MCF 10A (cell line): Measurements from ENCODE around the gene TMEM212. TPM values are rescaled to one million over a fixed set of nuclear protein-coding genes. Genes with fewer than 3 reads are reported as not detected.

ENCODE experiments used
- BruUV-seq: library from RNA; stranded (reverse); fragments of 400-500 nt; replicated peaks from 2 replicates; lab custom pipeline; 2021; lab: Mats Ljungman, UMichigan
- CTCF ChIA-PET: fragments of 300-600 bp; sonication (Branson Sonifier 250); formaldehyde crosslinking; extraction: SDS; loops from one replicate; lab custom pipeline; 2021; ENCODE audit warnings: antibody characterized with exemption, inconsistent platforms; lab: Yijun Ruan, JAX
- POLR2A ChIA-PET: fragments of 300-600, 350-650 bp; sonication (Branson Sonifier 250); formaldehyde crosslinking; extraction: SDS; loops from one replicate; lab custom pipeline; 2020; ENCODE audit warnings: antibody characterized with exemption, inconsistent platforms; lab: Yijun Ruan, JAX
- DNase-seq: peaks from one replicate; pipeline ENCODE4 v3.0.0-alpha.2; 2018; ENCODE audit not compliant: unreplicated experiment
- H3K27ac Mint-ChIP-seq: one replicate; pipeline ENCODE4 v1.8.0; 2022; ENCODE audit warnings: mild to moderate bottlenecking, low read depth, mixed read lengths; ENCODE audit not compliant: unreplicated experiment
- H3K27me3 Mint-ChIP-seq: one replicate; pipeline ENCODE4 v1.8.0; 2022; ENCODE audit warnings: mixed read lengths; ENCODE audit not compliant: insufficient read depth, unreplicated experiment
- H3K36me3 Mint-ChIP-seq: one replicate; pipeline ENCODE4 v1.8.0; 2022; ENCODE audit warnings: mild to moderate bottlenecking, moderate library complexity, mixed read lengths; ENCODE audit not compliant: insufficient read depth, unreplicated experiment
- H3K4me1 Mint-ChIP-seq: one replicate; pipeline ENCODE4 v1.8.0; 2022; ENCODE audit warnings: mixed read lengths; ENCODE audit not compliant: insufficient read depth, unreplicated experiment
- H3K4me3 Mint-ChIP-seq: one replicate; pipeline ENCODE4 v1.8.0; 2022; ENCODE audit warnings: mild to moderate bottlenecking, moderate library complexity, mixed read lengths; ENCODE audit not compliant: unreplicated experiment
- H3K9me3 Mint-ChIP-seq: one replicate; pipeline ENCODE4 v1.8.0; 2022; ENCODE audit warnings: mixed read lengths; ENCODE audit not compliant: unreplicated experiment
- CTCF ChIP-seq: fragments of 200-600 bp; IDR thresholded peaks from one replicate; pipeline ENCODE4 v1.8.0; 2022; ENCODE audit warnings: antibody characterized with exemption, mild to moderate bottlenecking; ENCODE audit not compliant: unreplicated experiment
- intact Hi-C: fragments of 100-400 bp; cut with micrococcal nuclease; formaldehyde crosslinking; loops from 2 replicates; pipeline ENCODE4 v1.14.1; 2022
- total RNA-seq: library from RNA; stranded (reverse); gene quantifications from 2 replicates; pipeline ENCODE4 v1.2.3, GENCODE V29; 2022

TMEM212 gene
- total RNA-seq, 1 experiment from 2014 or later, result not detected

- CTCF ChIA-PET, result interaction anchor here (0.6 to 4.2 kb wide), 6 partner anchors 15 to 459 kb away, joined by 3 to 40 read pairs (median 4); no protein-coding TSS in a partner anchor
- DNase-seq, result peak; percentile 90
- intact Hi-C loops, result loop anchor here (1.0 to 2.0 kb wide), 2 partner anchors 15 to 37 kb away; no protein-coding TSS in a partner anchor
- no peak for TF ChIP-seq CTCF
- no peaks in the 10 kb centered on the region for H3K9me3 Mint-ChIP-seq
- peak within 1 kb of the TSS; percentile 98 for H3K27ac Mint-ChIP-seq
- H3K27me3 Mint-ChIP-seq, result no peaks in the 10 kb centered on the region
- peaks cover 12% of the 10 kb centered on the region for H3K36me3 Mint-ChIP-seq
- BruUV-seq, result no TSS peak
- POLR2A ChIA-PET, result interaction anchor here (0.6 to 5.1 kb wide), 29 partner anchors 8 to 941 kb away, joined by 3 to 74 read pairs (median 6); partner anchors contain the start of gene FNDC3B
- H3K4me3 Mint-ChIP-seq, result peak within 1 kb of the TSS; percentile 87
- H3K4me1 Mint-ChIP-seq, result peaks cover 38% of the 10 kb centered on the region
These were observed 33.1 kb upstream of the TMEM212 start, which contains the start of gene PLD1 for GRCh38 chr3:171809861-171810628. Gene PLD1, minus strand, starts transcription at chr3:171810483. Its CDS starts 72,432 bp downstream, at chr3:171738051.

GRCh38 chr3:171810629-171811294 is 32.4 kb upstream of the TMEM212 start:
- BruUV-seq, result TSS peak; percentile 85
- Mint-ChIP-seq H3K9me3 (no peaks in the 10 kb centered on the region), H3K36me3 (peaks cover 12% of the 10 kb centered on the region), H3K4me3 (peak overlapping the region; percentile 87), H3K27me3 (no peaks in the 10 kb centered on the region), H3K4me1 (peaks cover 37% of the 10 kb centered on the region), H3K27ac (peak overlapping the region; percentile 98)
- no peak for DNase-seq
- CTCF ChIA-PET, result interaction anchor here (0.6 to 4.2 kb wide), 6 partner anchors 9 to 458 kb away, joined by 3 to 40 read pairs (median 4); no protein-coding TSS in a partner anchor
- POLR2A ChIA-PET, result interaction anchor here (0.6 to 5.1 kb wide), 26 partner anchors 9 to 941 kb away, joined by 3 to 74 read pairs (median 6); partner anchors contain the start of gene FNDC3B
- no peak for TF ChIP-seq CTCF
- intact Hi-C loops, result loop anchor here (2.0 kb wide), 1 partner anchor 38 kb away; no protein-coding TSS in a partner anchor

- H3K27ac Mint-ChIP-seq, result peak overlapping the region; percentile 98
- peaks cover 12% of the 10 kb centered on the region for H3K36me3 Mint-ChIP-seq
- H3K4me1 Mint-ChIP-seq, result peaks cover 35% of the 10 kb centered on the region
- H3K4me3 Mint-ChIP-seq, result peak overlapping the region; percentile 87
- ChIA-PET POLR2A (interaction anchor here (0.7 to 5.1 kb wide), 24 partner anchors 9 to 352 kb away, joined by 3 to 74 read pairs (median 4); partner anchors contain the start of gene FNDC3B), CTCF (interaction anchor here (0.7 to 4.2 kb wide), 4 partner anchors 9 to 40 kb away, joined by 5 to 40 read pairs (median 6); no protein-coding TSS in a partner anchor)
- no peak for TF ChIP-seq CTCF
- H3K9me3 Mint-ChIP-seq, result no peaks in the 10 kb centered on the region
- intact Hi-C loops, result loop anchor here (2.0 kb wide), 1 partner anchor 39 kb away; no protein-coding TSS in a partner anchor
- BruUV-seq, result no TSS peak
- no peaks in the 10 kb centered on the region for H3K27me3 Mint-ChIP-seq
- DNase-seq, result peak; percentile 97
These were observed 31.7 kb upstream of the TMEM212 start for GRCh38 chr3:171811295-171811912.
